PFSK-1 (cell line): ENCODE data around the gene DNAJC27.

Experiments used
- FOXP2 ChIP-seq: optimal IDR thresholded peaks from 2 replicates; pipeline ENCODE3; 2011; ENCODE audit warnings: borderline replicate concordance, control low read depth, inconsistent platforms; ENCODE audit not compliant: insufficient read depth; ENCODE audit errors: extremely low read length, extremely low read depth
- POLR2AphosphoS5 ChIP-seq: IDR thresholded peaks from 2 replicates; pipeline ENCODE4 v1.6.1; 2012; ENCODE audit warnings: low read depth, mild to moderate bottlenecking, control low read depth, low read length, moderate library complexity
- SIN3A ChIP-seq: IDR thresholded peaks from 2 replicates; pipeline ENCODE4 v1.6.1; 2012; ENCODE audit warnings: mild to moderate bottlenecking, low read length, moderate library complexity, borderline replicate concordance; ENCODE audit not compliant: insufficient read depth
- TAF1 ChIP-seq: IDR thresholded peaks from 2 replicates; pipeline ENCODE4 v1.6.1; 2012; ENCODE audit warnings: low read length, control low read depth, borderline replicate concordance; ENCODE audit not compliant: insufficient read depth
- TF ChIP-seq, protein P1 (sequence below), 2 experiments: IDR thresholded peaks; 2 replicates each; pipeline versions ENCODE4 v1.6.1 to v1.8.0; 2011 to 2012; ENCODE audit warnings: low read depth in 2 of 2, low read length in 2 of 2, control low read depth in 1 of 2, inconsistent platforms in 1 of 2, mild to moderate bottlenecking in 1 of 2, moderate library complexity in 1 of 2; ENCODE audit not compliant: insufficient read depth in 1 of 2

Gene DNAJC27

DNA sequence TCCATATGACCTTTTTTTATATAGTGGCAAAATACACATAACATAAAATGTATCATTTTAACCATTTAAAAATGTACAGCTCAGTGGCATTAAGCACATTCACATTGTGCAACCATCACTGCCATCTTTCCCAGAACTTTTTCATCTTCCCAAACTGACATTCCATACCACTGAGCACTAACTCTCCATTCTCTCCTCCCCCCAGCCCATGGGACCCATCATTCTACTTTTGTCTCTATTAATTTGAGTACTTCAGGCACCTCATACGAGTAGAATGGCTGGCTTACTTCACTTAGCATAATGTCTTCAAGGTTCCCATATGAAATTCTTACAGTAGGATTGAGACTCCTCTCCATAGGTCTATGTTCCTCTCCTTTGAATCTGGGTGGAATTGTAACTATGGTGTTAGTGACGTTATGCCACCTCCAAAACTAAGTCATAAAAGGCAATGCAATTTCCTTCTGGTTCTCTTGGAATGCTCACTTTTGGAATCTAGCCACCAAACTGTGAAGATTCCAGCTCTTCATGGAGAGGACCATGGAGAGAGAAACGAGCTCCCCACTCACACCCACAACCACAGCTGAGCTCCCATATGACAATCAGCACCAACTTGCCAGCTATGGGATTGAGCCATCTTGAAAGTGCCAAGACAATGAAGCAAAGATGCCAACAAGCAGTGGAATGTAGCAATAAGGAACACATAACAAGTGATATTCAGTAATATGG is 9.8 kb upstream of the DNAJC27 start:
- TF ChIP-seq FOXP2 = no peak

DNA sequence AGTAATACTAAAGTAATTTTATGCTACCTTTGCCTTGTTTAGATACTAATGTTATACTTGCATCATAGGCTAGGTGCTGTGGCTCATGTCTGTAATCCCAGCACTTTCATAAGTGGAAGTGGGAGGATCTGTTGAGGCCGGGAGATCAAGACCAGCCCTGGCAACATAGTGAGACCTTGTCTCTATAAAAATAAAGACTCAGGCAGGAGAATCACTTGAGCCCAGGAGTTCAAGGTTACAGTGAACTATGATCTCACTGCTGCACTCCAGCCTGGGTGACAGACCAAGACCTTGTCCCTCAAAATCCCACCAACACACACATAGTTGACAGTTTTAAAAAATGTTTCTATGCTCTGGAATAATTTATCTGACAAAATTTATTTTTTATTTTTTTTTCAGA is 6.9 kb upstream of the DNAJC27 start:
- no peak for TF ChIP-seq SIN3A
- no peak for TF ChIP-seq FOXP2
- TF ChIP-seq, protein P1, sequence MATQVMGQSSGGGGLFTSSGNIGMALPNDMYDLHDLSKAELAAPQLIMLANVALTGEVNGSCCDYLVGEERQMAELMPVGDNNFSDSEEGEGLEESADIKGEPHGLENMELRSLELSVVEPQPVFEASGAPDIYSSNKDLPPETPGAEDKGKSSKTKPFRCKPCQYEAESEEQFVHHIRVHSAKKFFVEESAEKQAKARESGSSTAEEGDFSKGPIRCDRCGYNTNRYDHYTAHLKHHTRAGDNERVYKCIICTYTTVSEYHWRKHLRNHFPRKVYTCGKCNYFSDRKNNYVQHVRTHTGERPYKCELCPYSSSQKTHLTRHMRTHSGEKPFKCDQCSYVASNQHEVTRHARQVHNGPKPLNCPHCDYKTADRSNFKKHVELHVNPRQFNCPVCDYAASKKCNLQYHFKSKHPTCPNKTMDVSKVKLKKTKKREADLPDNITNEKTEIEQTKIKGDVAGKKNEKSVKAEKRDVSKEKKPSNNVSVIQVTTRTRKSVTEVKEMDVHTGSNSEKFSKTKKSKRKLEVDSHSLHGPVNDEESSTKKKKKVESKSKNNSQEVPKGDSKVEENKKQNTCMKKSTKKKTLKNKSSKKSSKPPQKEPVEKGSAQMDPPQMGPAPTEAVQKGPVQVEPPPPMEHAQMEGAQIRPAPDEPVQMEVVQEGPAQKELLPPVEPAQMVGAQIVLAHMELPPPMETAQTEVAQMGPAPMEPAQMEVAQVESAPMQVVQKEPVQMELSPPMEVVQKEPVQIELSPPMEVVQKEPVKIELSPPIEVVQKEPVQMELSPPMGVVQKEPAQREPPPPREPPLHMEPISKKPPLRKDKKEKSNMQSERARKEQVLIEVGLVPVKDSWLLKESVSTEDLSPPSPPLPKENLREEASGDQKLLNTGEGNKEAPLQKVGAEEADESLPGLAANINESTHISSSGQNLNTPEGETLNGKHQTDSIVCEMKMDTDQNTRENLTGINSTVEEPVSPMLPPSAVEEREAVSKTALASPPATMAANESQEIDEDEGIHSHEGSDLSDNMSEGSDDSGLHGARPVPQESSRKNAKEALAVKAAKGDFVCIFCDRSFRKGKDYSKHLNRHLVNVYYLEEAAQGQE (IDR thresholded peaks at IDR 0.05; ENCODE audit: insufficient read depth in 1 of 2, low read depth in 2 of 2, low read length in 2 of 2) = no peak
- TF ChIP-seq TAF1 = no peak

GRCh38 chr2:24977631-24978030 is 5.9 kb upstream of the DNAJC27 start:
- no peak for TF ChIP-seq FOXP2
- TF ChIP-seq TAF1 = no peak
- no peak for TF ChIP-seq SIN3A
- TF ChIP-seq POLR2AphosphoS5 = no peak
- TF ChIP-seq, protein P1 (IDR thresholded peaks at IDR 0.05; ENCODE audit: insufficient read depth in 1 of 2, low read depth in 2 of 2, low read length in 2 of 2) = no peak

DNA sequence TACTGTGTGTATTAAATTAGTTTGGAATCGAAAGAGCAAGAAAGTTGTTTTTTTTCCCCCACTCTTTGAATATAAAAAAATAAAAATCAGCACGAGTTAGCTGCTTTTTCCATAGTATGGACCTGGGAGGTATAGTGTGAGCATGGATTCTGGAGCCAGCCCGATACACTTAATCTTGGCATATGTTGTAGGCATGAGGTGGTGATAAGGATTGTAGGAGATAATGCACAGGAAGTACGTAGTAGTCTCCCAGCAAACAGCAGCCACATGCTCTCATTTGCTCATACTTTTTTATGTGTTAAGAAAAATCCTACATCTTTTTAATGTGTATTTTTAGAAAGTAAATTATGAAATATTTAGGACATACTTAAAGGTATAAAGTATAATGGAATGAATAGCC is 2.1 kb upstream of the DNAJC27 start:
- TF ChIP-seq SIN3A = no peak
- no peak for TF ChIP-seq FOXP2
- TF ChIP-seq TAF1 = no peak
- TF ChIP-seq, protein P1 (IDR thresholded peaks at IDR 0.05; ENCODE audit: insufficient read depth in 1 of 2, low read depth in 2 of 2, low read length in 2 of 2) = no peak
- TF ChIP-seq POLR2AphosphoS5 = no peak

GRCh38 chr2:24972315-24972961 is 683 bp upstream of the DNAJC27 start:
- no peak for TF ChIP-seq FOXP2

GRCh38 chr2:24971286-24971535 is 544 bp downstream of the DNAJC27 start:
- TF ChIP-seq, protein P1 (IDR thresholded peaks at IDR 0.05; ENCODE audit: insufficient read depth in 1 of 2, low read depth in 2 of 2, low read length in 2 of 2) = no peak
- TF ChIP-seq TAF1 (no peak), POLR2AphosphoS5 (no peak), FOXP2 (no peak), SIN3A (no peak)
